ENCODE measurements around the gene LRRC71.

The LRRC71 gene

GRCh38 chr1:156947127-156947526, 26.7 kb downstream of the LRRC71 start:
- ChIA-PET POLR2A (no interaction called here), CTCF (interaction anchor here (0.9 to 1.0 kb wide), 2 partner anchors 14 to 23 kb away, joined by 3 read pairs; no protein-coding TSS in a partner anchor)
- no peak for DNase-seq (ENCODE audit: extremely low spot score)
- no peak for TF ChIP-seq CTCF (IDR thresholded peaks at IDR 0.05; ENCODE audit: control extremely low read depth, extremely low read depth, low read depth, missing control alignments)

- no peak for DNase-seq (ENCODE audit: extremely low spot score)
- ChIA-PET CTCF (interaction anchor here (1.4 kb wide), 2 partner anchors 9 to 21 kb away, joined by 3 to 4 read pairs; no protein-coding TSS in a partner anchor), POLR2A (no interaction called here)
- TF ChIP-seq CTCF (IDR thresholded peaks at IDR 0.05; ENCODE audit: control extremely low read depth, extremely low read depth, low read depth, missing control alignments): no peak
These were observed 27.5 kb downstream of the LRRC71 start for GRCh38 chr1:156947818-156948525.

- no peak for TF ChIP-seq CTCF (IDR thresholded peaks at IDR 0.05; ENCODE audit: control extremely low read depth, extremely low read depth, low read depth, missing control alignments)
- ChIA-PET CTCF (interaction anchor here (1.2 to 1.4 kb wide), 3 partner anchors 10 to 38 kb away, joined by 3 to 5 read pairs (median 4); no protein-coding TSS in a partner anchor), POLR2A (no interaction called here)
- no peak for DNase-seq (ENCODE audit: extremely low spot score)
These were observed 28.3 kb downstream of the LRRC71 start for GRCh38 chr1:156948708-156949107.

- TF ChIP-seq CTCF (IDR thresholded peaks at IDR 0.05; ENCODE audit: control extremely low read depth, extremely low read depth, low read depth, missing control alignments): no peak
- CTCF ChIA-PET: interaction anchor here (1.2 to 1.4 kb wide), 3 partner anchors 10 to 38 kb away, joined by 3 to 5 read pairs (median 4); no protein-coding TSS in a partner anchor
These were observed 28.7 kb downstream of the LRRC71 start for GRCh38 chr1:156949127-156949526.

GRCh38 chr1:156951371-156951770, 30.9 kb downstream of the LRRC71 start:
- no peak for TF ChIP-seq CTCF (IDR thresholded peaks at IDR 0.05; ENCODE audit: control extremely low read depth, extremely low read depth, low read depth, missing control alignments)
- no peak for DNase-seq (ENCODE audit: extremely low spot score)
- ChIA-PET CTCF (interaction anchor here (1.1 kb wide), 1 partner anchor 19 kb away, joined by 3 read pairs; no protein-coding TSS in a partner anchor), POLR2A (no interaction called here)

More at GRCh38 chr1:156949127-156949526, 28.7 kb downstream of the LRRC71 start:
- DNase-seq (ENCODE audit: extremely low spot score): no peak
- POLR2A ChIA-PET: no interaction called here

GRCh38 chr1:156953571-156953970, 33.1 kb downstream of the LRRC71 start:
- TF ChIP-seq CTCF (IDR thresholded peaks at IDR 0.05; ENCODE audit: control extremely low read depth, extremely low read depth, low read depth, missing control alignments): no peak
- DNase-seq (ENCODE audit: extremely low spot score): no peak
- CTCF ChIA-PET: interaction anchor here (1.2 kb wide), 1 partner anchor 13 kb away, joined by 3 read pairs; no protein-coding TSS in a partner anchor
- POLR2A ChIA-PET: no interaction called here
